A549 (cell line): ENCODE measurements around the gene EPB41L2. TPM values are rescaled to one million over a fixed set of nuclear protein-coding genes. Genes with fewer than 3 reads are reported as not detected.
A peak's percentile ranks its signal among the peaks of the same experiment; 100 is the strongest.

Experiments
- ATAC-seq, 2 experiments: fragments of 200-7000 bp in 1 of 2; fragments of >200 bp in 1 of 2; cut with Nextera tagmentation in 1 of 2; cut with Tn5 transposase in 1 of 2; 3 replicates each; pipeline versions ENCODE4 v1.8.0 to v1.9.1; 2018 to 2020; ENCODE audit warnings: mild to moderate bottlenecking in 1 of 2, moderate library complexity in 1 of 2
- CTCF ChIA-PET: fragments of 300-600 bp; sonication (Branson Sonifier 250); formaldehyde crosslinking; extraction: SDS; loops from one replicate; lab custom pipeline; 2021; ENCODE audit warnings: antibody characterized with exemption, inconsistent platforms; lab: Yijun Ruan, JAX
- POLR2A ChIA-PET: fragments of 350-600 bp; formaldehyde crosslinking; extraction: SDS; loops from one replicate; lab custom pipeline; 2021; ENCODE audit warnings: antibody characterized with exemption, inconsistent platforms; lab: Yijun Ruan, JAX
- DNase-seq, 2 experiments: peaks; one replicate each; pipeline versions ENCODE4 v3.0.0 to v3.0.0-alpha.2; 2011 to 2016; ENCODE audit warnings: low read depth in 1 of 2, low spot score in 1 of 2
- FAIRE-seq: peaks from 2 replicates; lab custom pipeline; 2011; peaks lifted over from hg19 to GRCh38; lab: Jason Lieb, UNC
- H3K27ac ChIP-seq, 2 experiments: fragments of >200 bp; sonication (Bioruptor Twin); formaldehyde crosslinking; 3 replicates each; pipeline ENCODE4 v1.5.1; 2016 to 2017
- H3K4me1 ChIP-seq: fragments of >200 bp; sonication (Bioruptor Twin); formaldehyde crosslinking; 3 replicates; pipeline ENCODE4 v1.6.1; 2016
- H3K4me2 ChIP-seq: fragments of >200 bp; sonication (Bioruptor Twin); formaldehyde crosslinking; 3 replicates; pipeline ENCODE4 v1.6.1; 2016
- H3K4me3 ChIP-seq: fragments of >200 bp; sonication (Bioruptor Twin); formaldehyde crosslinking; 3 replicates; pipeline ENCODE4 v1.5.1; 2016
- H3K9me3 ChIP-seq: fragments of >200 bp; sonication (Bioruptor Twin); formaldehyde crosslinking; 3 replicates; pipeline ENCODE4 v1.6.1; 2016
- BHLHE40 ChIP-seq: IDR thresholded peaks from 2 replicates; pipeline ENCODE4 v1.6.1; 2012; ENCODE audit warnings: low read depth, low read length, inconsistent platforms
- CEBPB ChIP-seq, 2 experiments: fragments of >200 bp in 1 of 2; sonication (Bioruptor Twin) in 1 of 2; formaldehyde crosslinking in 1 of 2; IDR thresholded peaks; 2 replicates each; pipeline ENCODE4 v1.6.1; 2012 to 2016
- JUNB ChIP-seq: fragments of >200 bp; sonication (Bioruptor Twin); formaldehyde crosslinking; IDR thresholded peaks from 2 replicates; pipeline ENCODE4 v1.6.1; 2016
- KDM5A ChIP-seq: fragments of 200-600 bp; sonication (generic); IDR thresholded peaks from 2 replicates; pipeline ENCODE4 v1.6.1; 2016; ENCODE audit warnings: antibody characterized with exemption, mild to moderate bottlenecking
- MAFK ChIP-seq: fragments of 450-650 bp; IDR thresholded peaks from 2 replicates; pipeline ENCODE4 v1.6.1; 2014; ENCODE audit not compliant: partially characterized antibody
- NPAS2 ChIP-seq: fragments of 250-450 bp; sonication (Bioruptor Pico); IDR thresholded peaks from 2 replicates; pipeline ENCODE4 v1.8.0; 2022; ENCODE audit warnings: mild to moderate bottlenecking, moderate library complexity, borderline replicate concordance
- PHF8 ChIP-seq: fragments of 200-600 bp; sonication (generic); IDR thresholded peaks from 2 replicates; pipeline ENCODE4 v1.6.1; 2016; ENCODE audit warnings: low read depth, mild to moderate bottlenecking, antibody characterized with exemption, moderate library complexity, borderline replicate concordance
- RCOR1 ChIP-seq: fragments of 150-350 bp; IDR thresholded peaks from 2 replicates; pipeline ENCODE4 v1.6.1; 2014; ENCODE audit warnings: antibody characterized with exemption, low read length, low read depth
- SREBF2 ChIP-seq: fragments of 450-650 bp; IDR thresholded peaks from 2 replicates; pipeline ENCODE4 v1.6.1; 2014; ENCODE audit warnings: mild to moderate bottlenecking, moderate library complexity
- WGBS: methylation state at CpG from one replicate; pipeline ENCODE4 v1.1.6; 2017; ENCODE audit errors: missing lambda C conversion rate; 5-methylcytosine and 5-hydroxymethylcytosine counted together
- polyA plus RNA-seq, 4 experiments: library from polyadenylated mRNA; depleted of rRNA in 3 of 4; stranded (reverse); fragments of >200 nt; fragmentation: RNase III in 1 of 4; extraction: RNeasy Plus Mini Kit Qiagen cat#74134 plus additional on column Dnase treatment in 1 of 4; gene quantifications; 2 replicates in 3 of 4; 3 replicates in 1 of 4; pipeline ENCODE4 v1.2.3, GENCODE V29; 2011 to 2017
- TF ChIP-seq, protein P1 (sequence below): fragments of 250-450 bp; sonication (Bioruptor Pico); IDR thresholded peaks from 2 replicates; pipeline ENCODE4 v1.5.0; 2021; ENCODE audit warnings: mild to moderate bottlenecking, moderate library complexity, borderline replicate concordance
- TF ChIP-seq, protein P2 (sequence below): fragments of >200 bp; sonication (Bioruptor Twin); formaldehyde crosslinking; IDR thresholded peaks from 3 replicates; pipeline ENCODE4 v1.5.1; 2016
- TF ChIP-seq, protein P3 (sequence below): fragments of 200-600 bp; sonication (generic); IDR thresholded peaks from 2 replicates; pipeline ENCODE4 v1.6.1; 2016; ENCODE audit warnings: antibody characterized with exemption, mild to moderate bottlenecking, moderate library complexity
- TF ChIP-seq, protein P4 (sequence below): IDR thresholded peaks from 2 replicates; pipeline ENCODE4 v1.6.1; 2012
- TF ChIP-seq, protein P5 (sequence below): fragments of 250-450 bp; sonication (Bioruptor Pico); IDR thresholded peaks from 2 replicates; pipeline ENCODE4 v1.5.0; 2020; ENCODE audit warnings: low read depth, mild to moderate bottlenecking, moderate library complexity
- TF ChIP-seq, protein P6 (sequence below): fragments of 450-650 bp; IDR thresholded peaks from 2 replicates; pipeline ENCODE4 v1.6.1; 2014; ENCODE audit warnings: antibody characterized with exemption
- TF ChIP-seq, protein P7 (sequence below): fragments of >200 bp; sonication (Bioruptor Twin); formaldehyde crosslinking; IDR thresholded peaks from 3 replicates; pipeline ENCODE4 v1.6.1; 2016

EPB41L2 gene
- polyA plus RNA-seq, 2 of the 4 experiments (the other 2 are of a cell fraction) = 42.9 to 50.3 TPM

DNA sequence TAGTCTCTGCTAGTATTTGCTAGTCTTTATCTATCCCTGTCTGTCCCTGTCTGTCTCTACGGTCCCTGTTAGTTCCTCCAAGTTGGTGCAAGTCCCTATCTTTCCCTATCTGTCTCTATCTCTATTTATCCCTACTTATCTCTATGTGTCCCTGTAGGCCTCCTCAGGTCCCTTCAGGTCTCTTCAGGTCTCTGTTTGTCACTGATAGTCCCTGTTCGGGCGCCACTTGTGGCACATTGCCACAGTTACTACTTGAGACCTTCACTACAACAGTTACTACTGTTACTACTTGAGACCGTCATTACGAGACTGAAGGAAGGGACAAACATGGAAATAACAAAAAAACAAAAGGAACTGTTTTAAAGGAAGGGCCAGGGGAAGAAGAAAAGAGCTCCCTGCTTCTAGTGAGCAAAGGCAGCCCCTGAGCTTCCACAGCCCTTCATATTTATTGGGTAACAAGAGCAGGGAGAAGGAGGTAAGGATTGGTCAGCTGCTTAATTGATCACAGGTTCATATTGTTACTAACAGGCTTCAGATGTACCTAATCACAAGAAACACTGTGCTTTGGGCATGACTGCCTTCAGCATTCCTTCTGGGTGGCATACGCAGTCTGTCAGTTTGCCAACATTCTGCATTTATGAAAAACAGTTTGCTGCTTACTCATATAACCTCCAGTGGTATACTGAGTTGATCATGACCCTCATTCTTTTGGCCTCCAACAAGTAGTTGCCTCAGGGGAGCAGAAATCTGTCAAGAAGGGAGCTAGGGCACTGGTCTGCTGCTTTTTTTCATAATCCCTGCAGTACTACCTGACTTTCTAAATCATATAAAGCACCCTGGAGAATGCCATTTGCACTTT lies 8.4 kb downstream of the EPB41L2 start (continued):
- TF ChIP-seq, protein P1, sequence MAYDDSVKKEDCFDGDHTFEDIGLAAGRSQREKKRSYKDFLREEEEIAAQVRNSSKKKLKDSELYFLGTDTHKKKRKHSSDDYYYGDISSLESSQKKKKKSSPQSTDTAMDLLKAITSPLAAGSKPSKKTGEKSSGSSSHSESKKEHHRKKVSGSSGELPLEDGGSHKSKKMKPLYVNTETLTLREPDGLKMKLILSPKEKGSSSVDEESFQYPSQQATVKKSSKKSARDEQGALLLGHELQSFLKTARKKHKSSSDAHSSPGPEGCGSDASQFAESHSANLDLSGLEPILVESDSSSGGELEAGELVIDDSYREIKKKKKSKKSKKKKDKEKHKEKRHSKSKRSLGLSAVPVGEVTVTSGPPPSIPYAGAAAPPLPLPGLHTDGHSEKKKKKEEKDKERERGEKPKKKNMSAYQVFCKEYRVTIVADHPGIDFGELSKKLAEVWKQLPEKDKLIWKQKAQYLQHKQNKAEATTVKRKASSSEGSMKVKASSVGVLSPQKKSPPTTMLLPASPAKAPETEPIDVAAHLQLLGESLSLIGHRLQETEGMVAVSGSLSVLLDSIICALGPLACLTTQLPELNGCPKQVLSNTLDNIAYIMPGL (CRISPR knock-in tag) = no peak
- no peak for TF ChIP-seq CEBPB (IDR thresholded peaks at IDR 0.05)
- TF ChIP-seq, all 56 proteins: peak for 0

DNA sequence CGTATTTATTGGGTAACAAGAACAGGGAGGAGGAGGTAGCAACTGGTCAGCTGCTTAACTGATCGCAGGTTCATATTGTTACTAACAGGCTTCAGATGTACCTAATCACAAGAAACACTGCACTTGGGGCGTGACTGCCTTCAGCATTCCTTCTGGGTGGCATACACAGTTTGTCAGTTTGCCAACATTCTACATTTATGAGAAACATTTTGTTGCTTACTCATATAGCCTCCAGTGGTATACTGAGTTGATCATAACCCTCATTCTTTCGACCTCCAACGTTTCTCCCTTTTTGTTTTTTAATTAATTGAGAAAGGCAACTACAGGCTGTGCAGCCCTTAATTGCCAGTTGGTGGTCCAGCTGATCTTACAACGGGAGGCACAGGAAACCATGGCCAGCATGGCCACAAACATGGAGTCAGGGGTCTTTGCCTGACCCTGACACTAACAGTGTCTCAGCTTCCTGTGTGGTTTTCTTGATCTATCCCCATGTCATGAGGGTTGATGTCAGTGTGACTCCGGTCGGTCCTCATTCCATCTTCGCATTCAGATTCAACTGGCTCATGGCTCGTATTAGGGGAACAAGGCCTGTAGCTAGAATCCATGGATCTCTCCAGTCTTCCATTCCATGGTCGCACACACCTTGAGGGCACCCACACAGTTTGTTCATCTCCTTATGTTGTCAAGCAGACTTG lies 9.4 kb downstream of the EPB41L2 start:
- FAIRE-seq = no peak
- POLR2A ChIA-PET = no interaction called here

More for the DNA sequence above, 9.4 kb downstream of the EPB41L2 start:
- Histone ChIP-seq H3K4me3 (no peak overlapping the region), H3K4me1 (peaks cover under 1% of the 10 kb centered on the region; the same call in 1 of the 3 replicates), H3K4me2 (no peak overlapping the region), H3K27ac (no peak overlapping the region), H3K9me3 (peaks cover 42% of the 10 kb centered on the region)
- CTCF ChIA-PET = no interaction called here
- WGBS = 76% methylated on average over 11 of the region's 11 CpGs
- peak in 1 of 2 experiments; percentile 56 for DNase-seq
- TF ChIP-seq, protein P2, sequence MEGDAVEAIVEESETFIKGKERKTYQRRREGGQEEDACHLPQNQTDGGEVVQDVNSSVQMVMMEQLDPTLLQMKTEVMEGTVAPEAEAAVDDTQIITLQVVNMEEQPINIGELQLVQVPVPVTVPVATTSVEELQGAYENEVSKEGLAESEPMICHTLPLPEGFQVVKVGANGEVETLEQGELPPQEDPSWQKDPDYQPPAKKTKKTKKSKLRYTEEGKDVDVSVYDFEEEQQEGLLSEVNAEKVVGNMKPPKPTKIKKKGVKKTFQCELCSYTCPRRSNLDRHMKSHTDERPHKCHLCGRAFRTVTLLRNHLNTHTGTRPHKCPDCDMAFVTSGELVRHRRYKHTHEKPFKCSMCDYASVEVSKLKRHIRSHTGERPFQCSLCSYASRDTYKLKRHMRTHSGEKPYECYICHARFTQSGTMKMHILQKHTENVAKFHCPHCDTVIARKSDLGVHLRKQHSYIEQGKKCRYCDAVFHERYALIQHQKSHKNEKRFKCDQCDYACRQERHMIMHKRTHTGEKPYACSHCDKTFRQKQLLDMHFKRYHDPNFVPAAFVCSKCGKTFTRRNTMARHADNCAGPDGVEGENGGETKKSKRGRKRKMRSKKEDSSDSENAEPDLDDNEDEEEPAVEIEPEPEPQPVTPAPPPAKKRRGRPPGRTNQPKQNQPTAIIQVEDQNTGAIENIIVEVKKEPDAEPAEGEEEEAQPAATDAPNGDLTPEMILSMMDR = no peak
- TF ChIP-seq, protein P3, sequence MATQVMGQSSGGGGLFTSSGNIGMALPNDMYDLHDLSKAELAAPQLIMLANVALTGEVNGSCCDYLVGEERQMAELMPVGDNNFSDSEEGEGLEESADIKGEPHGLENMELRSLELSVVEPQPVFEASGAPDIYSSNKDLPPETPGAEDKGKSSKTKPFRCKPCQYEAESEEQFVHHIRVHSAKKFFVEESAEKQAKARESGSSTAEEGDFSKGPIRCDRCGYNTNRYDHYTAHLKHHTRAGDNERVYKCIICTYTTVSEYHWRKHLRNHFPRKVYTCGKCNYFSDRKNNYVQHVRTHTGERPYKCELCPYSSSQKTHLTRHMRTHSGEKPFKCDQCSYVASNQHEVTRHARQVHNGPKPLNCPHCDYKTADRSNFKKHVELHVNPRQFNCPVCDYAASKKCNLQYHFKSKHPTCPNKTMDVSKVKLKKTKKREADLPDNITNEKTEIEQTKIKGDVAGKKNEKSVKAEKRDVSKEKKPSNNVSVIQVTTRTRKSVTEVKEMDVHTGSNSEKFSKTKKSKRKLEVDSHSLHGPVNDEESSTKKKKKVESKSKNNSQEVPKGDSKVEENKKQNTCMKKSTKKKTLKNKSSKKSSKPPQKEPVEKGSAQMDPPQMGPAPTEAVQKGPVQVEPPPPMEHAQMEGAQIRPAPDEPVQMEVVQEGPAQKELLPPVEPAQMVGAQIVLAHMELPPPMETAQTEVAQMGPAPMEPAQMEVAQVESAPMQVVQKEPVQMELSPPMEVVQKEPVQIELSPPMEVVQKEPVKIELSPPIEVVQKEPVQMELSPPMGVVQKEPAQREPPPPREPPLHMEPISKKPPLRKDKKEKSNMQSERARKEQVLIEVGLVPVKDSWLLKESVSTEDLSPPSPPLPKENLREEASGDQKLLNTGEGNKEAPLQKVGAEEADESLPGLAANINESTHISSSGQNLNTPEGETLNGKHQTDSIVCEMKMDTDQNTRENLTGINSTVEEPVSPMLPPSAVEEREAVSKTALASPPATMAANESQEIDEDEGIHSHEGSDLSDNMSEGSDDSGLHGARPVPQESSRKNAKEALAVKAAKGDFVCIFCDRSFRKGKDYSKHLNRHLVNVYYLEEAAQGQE = no peak
- TF ChIP-seq SREBF2 = no peak
- no peak for TF ChIP-seq KDM5A
- TF ChIP-seq, protein P4, sequence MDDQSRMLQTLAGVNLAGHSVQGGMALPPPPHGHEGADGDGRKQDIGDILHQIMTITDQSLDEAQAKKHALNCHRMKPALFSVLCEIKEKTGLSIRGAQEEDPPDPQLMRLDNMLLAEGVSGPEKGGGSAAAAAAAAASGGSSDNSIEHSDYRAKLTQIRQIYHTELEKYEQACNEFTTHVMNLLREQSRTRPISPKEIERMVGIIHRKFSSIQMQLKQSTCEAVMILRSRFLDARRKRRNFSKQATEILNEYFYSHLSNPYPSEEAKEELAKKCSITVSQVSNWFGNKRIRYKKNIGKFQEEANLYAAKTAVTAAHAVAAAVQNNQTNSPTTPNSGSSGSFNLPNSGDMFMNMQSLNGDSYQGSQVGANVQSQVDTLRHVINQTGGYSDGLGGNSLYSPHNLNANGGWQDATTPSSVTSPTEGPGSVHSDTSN = no peak
- TF ChIP-seq, protein P5, sequence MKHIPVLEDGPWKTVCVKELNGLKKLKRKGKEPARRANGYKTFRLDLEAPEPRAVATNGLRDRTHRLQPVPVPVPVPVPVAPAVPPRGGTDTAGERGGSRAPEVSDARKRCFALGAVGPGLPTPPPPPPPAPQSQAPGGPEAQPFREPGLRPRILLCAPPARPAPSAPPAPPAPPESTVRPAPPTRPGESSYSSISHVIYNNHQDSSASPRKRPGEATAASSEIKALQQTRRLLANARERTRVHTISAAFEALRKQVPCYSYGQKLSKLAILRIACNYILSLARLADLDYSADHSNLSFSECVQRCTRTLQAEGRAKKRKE (CRISPR knock-in tag) = no peak
- TF ChIP-seq MAFK = no peak
- TF ChIP-seq, protein P6, sequence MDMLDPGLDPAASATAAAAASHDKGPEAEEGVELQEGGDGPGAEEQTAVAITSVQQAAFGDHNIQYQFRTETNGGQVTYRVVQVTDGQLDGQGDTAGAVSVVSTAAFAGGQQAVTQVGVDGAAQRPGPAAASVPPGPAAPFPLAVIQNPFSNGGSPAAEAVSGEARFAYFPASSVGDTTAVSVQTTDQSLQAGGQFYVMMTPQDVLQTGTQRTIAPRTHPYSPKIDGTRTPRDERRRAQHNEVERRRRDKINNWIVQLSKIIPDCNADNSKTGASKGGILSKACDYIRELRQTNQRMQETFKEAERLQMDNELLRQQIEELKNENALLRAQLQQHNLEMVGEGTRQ = no peak
- TF ChIP-seq BHLHE40 = no peak
- TF ChIP-seq JUNB = no peak
- TF ChIP-seq, protein P7, sequence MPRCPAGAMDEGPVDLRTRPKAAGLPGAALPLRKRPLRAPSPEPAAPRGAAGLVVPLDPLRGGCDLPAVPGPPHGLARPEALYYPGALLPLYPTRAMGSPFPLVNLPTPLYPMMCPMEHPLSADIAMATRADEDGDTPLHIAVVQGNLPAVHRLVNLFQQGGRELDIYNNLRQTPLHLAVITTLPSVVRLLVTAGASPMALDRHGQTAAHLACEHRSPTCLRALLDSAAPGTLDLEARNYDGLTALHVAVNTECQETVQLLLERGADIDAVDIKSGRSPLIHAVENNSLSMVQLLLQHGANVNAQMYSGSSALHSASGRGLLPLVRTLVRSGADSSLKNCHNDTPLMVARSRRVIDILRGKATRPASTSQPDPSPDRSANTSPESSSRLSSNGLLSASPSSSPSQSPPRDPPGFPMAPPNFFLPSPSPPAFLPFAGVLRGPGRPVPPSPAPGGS = no peak
- TF ChIP-seq, protein P1 (CRISPR knock-in tag) = no peak
- no peak for TF ChIP-seq RCOR1
- TF ChIP-seq NPAS2 (CRISPR knock-in tag) = no peak
- no peak for TF ChIP-seq PHF8
- TF ChIP-seq, all 56 proteins: peak for 0
- ATAC-seq = no peak
